SK-N-SH (cell line): ENCODE results near the gene CLASP1. TPM values are rescaled to one million over a fixed set of nuclear protein-coding genes. Genes with fewer than 3 reads are reported as not detected.

ENCODE experiments used
- CTCF ChIA-PET: fragments of 300-600, 350-600 bp; formaldehyde crosslinking; extraction: SDS; loops from one replicate; lab custom pipeline; 2021; lab: Yijun Ruan, JAX
- POLR2A ChIA-PET: fragments of 350-600 bp; sonication (Branson Sonifier 250); formaldehyde crosslinking; extraction: SDS; loops from one replicate; lab custom pipeline; 2020; ENCODE audit warnings: antibody characterized with exemption, inconsistent platforms; lab: Yijun Ruan, JAX
- DNase-seq: peaks from one replicate; pipeline ENCODE4 v3.0.0; 2012
- H2AFZ ChIP-seq: fragments of 200-600 bp; sonication (generic); 2 replicates; pipeline ENCODE4 v1.8.1; 2016; ENCODE audit warnings: antibody characterized with exemption, mild to moderate bottlenecking, low read depth
- H3F3A ChIP-seq: fragments of 200-600 bp; sonication (generic); replicated peaks from 2 replicates; pipeline ENCODE3; 2016; ENCODE audit warnings: antibody characterized with exemption, mild to moderate bottlenecking; ENCODE audit not compliant: insufficient read depth
- H3K27ac ChIP-seq, 2 experiments: fragments of 200-500 bp in 1 of 2; fragments of 200-600 bp in 1 of 2; sonication (Bioruptor generic) in 1 of 2; sonication (generic), shearing (Covaris generic) in 1 of 2; 2 replicates each; pipeline versions ENCODE4 v1.5.1 to v1.6.1; 2014 to 2016; ENCODE audit warnings: low read depth in 2 of 2, inconsistent platforms in 1 of 2, low read length in 1 of 2, mild to moderate bottlenecking in 1 of 2, mixed read lengths in 1 of 2
- H3K27me3 ChIP-seq: fragments of 200-600 bp; sonication (generic), shearing (Covaris generic); 2 replicates; pipeline ENCODE4 v1.6.1; 2016; ENCODE audit warnings: mixed run types; ENCODE audit not compliant: insufficient read depth
- H3K36me3 ChIP-seq, 2 experiments: fragments of 200-500 bp in 1 of 2; fragments of 200-600 bp in 1 of 2; sonication (Bioruptor generic) in 1 of 2; sonication (generic) in 1 of 2; replicated peaks in 1 of 2; 2 replicates each; pipeline versions ENCODE3 to v1.5.1; 2014 to 2016; ENCODE audit warnings: low read length in 1 of 2, mild to moderate bottlenecking in 1 of 2; ENCODE audit not compliant: insufficient read depth in 2 of 2, control insufficient read depth in 1 of 2
- H3K4me1 ChIP-seq, 2 experiments: fragments of 200-500 bp in 1 of 2; fragments of 200-600 bp in 1 of 2; sonication (Bioruptor generic) in 1 of 2; sonication (generic), shearing (Covaris generic) in 1 of 2; 2 replicates each; pipeline versions ENCODE4 v1.5.1 to v1.6.1; 2014 to 2016; ENCODE audit warnings: low read depth in 1 of 2, low read length in 1 of 2, mixed run types in 1 of 2; ENCODE audit not compliant: insufficient read depth in 2 of 2, control insufficient read depth in 1 of 2
- H3K4me2 ChIP-seq: fragments of 200-600 bp; sonication (generic), shearing (Covaris generic); 2 replicates; pipeline ENCODE4 v1.6.1; 2017; ENCODE audit warnings: mixed run types
- H3K4me3 ChIP-seq, 2 experiments: fragments of 200-500 bp in 1 of 2; fragments of 200-600 bp in 1 of 2; sonication (Bioruptor generic) in 1 of 2; sonication (generic), shearing (Covaris generic) in 1 of 2; 2 replicates each; pipeline versions ENCODE4 v1.5.1 to v1.8.1; 2014 to 2016; ENCODE audit warnings: low read depth in 2 of 2, inconsistent platforms in 1 of 2, low read length in 1 of 2, mild to moderate bottlenecking in 1 of 2, mixed read lengths in 1 of 2, moderate library complexity in 1 of 2
- H3K79me2 ChIP-seq: fragments of 200-600 bp; sonication (generic); 2 replicates; pipeline ENCODE4 v1.8.1; 2017; ENCODE audit warnings: mild to moderate bottlenecking; ENCODE audit not compliant: insufficient read depth
- H3K9ac ChIP-seq: fragments of 200-600 bp; sonication (generic); 2 replicates; pipeline ENCODE4 v1.6.1; 2017; ENCODE audit warnings: mixed run types
- H3K9me2 ChIP-seq: fragments of 200-600 bp; sonication (generic); 2 replicates; pipeline ENCODE4 v1.6.1; 2017; ENCODE audit warnings: mixed run types
- H3K9me3 ChIP-seq: fragments of 200-600 bp; sonication (generic); 2 replicates; pipeline ENCODE4 v1.6.1; 2017; ENCODE audit warnings: mixed run types, mild to moderate bottlenecking, moderate library complexity
- H4K20me1 ChIP-seq: fragments of 200-600 bp; sonication (generic); 2 replicates; pipeline ENCODE4 v1.6.1; 2017; ENCODE audit warnings: mild to moderate bottlenecking, mixed run types; ENCODE audit not compliant: insufficient read depth
- CHD2 ChIP-seq: fragments of 150-350 bp; IDR thresholded peaks from 2 replicates; pipeline ENCODE4 v1.6.1; 2018; ENCODE audit warnings: low read length; ENCODE audit not compliant: partially characterized antibody
- EP300 ChIP-seq, 2 experiments: IDR thresholded peaks; 2 replicates each; pipeline versions ENCODE4 v1.4.0 to v1.6.1; 2012; ENCODE audit warnings: borderline replicate concordance in 1 of 2, low read depth in 1 of 2, low read length in 1 of 2
- EZH2phosphoT487 ChIP-seq: fragments of 200-600 bp; sonication (generic); IDR thresholded peaks from 2 replicates; pipeline ENCODE4 v1.6.1; 2017; ENCODE audit warnings: low read depth, mixed run types, mild to moderate bottlenecking, antibody characterized with exemption, moderate library complexity, borderline replicate concordance
- FOSL2 ChIP-seq: IDR thresholded peaks from 2 replicates; pipeline ENCODE4 v1.4.0; 2012; ENCODE audit warnings: low read depth, mild to moderate bottlenecking, moderate library complexity, borderline replicate concordance
- FOXM1 ChIP-seq: IDR thresholded peaks from 2 replicates; pipeline ENCODE4 v1.4.0; 2012; ENCODE audit warnings: low read depth, mild to moderate bottlenecking
- GABPA ChIP-seq: IDR thresholded peaks from 2 replicates; pipeline ENCODE4 v1.4.0; 2012; ENCODE audit warnings: low read depth, mild to moderate bottlenecking
- GATA2 ChIP-seq: sonication (generic); formaldehyde crosslinking; IDR thresholded peaks from 2 replicates; pipeline ENCODE4 v1.5.0; 2020; ENCODE audit warnings: mild to moderate bottlenecking, missing genetic modification reagents
- MEF2A ChIP-seq: IDR thresholded peaks from 2 replicates; pipeline ENCODE4 v1.4.0; 2012; ENCODE audit warnings: low read depth, borderline replicate concordance
- NFIC ChIP-seq: IDR thresholded peaks from 2 replicates; pipeline ENCODE4 v1.4.0; 2012; ENCODE audit warnings: borderline replicate concordance
- POLR2AphosphoS5 ChIP-seq: IDR thresholded peaks from 2 replicates; pipeline ENCODE4 v1.6.1; 2012; ENCODE audit warnings: low read depth, low read length
- RCOR1 ChIP-seq: fragments of 150-350 bp; IDR thresholded peaks from 2 replicates; pipeline ENCODE4 v1.6.1; 2017; ENCODE audit warnings: antibody characterized with exemption, low read length
- RFX5 ChIP-seq: IDR thresholded peaks from 2 replicates; pipeline ENCODE4 v1.6.1; 2012; ENCODE audit warnings: mild to moderate bottlenecking, improper control_type of control experiment, low read length
- SIN3A ChIP-seq: IDR thresholded peaks from 2 replicates; pipeline ENCODE4 v1.6.1; 2012; ENCODE audit warnings: low read depth, mild to moderate bottlenecking, low read length, moderate library complexity, borderline replicate concordance
- SMC3 ChIP-seq: IDR thresholded peaks from 2 replicates; pipeline ENCODE4 v1.6.1; 2012; ENCODE audit warnings: low read depth, low read length, improper control_type of control experiment
- TAF1 ChIP-seq: IDR thresholded peaks from 2 replicates; pipeline ENCODE4 v1.6.1; 2012; ENCODE audit warnings: low read depth, mild to moderate bottlenecking, low read length, moderate library complexity, borderline replicate concordance
- TEAD4 ChIP-seq: IDR thresholded peaks from 2 replicates; pipeline ENCODE4 v1.4.0; 2012; ENCODE audit warnings: mild to moderate bottlenecking, borderline replicate concordance; ENCODE audit not compliant: insufficient read depth
- YY1 ChIP-seq: IDR thresholded peaks from 2 replicates; pipeline ENCODE4 v1.4.0; 2012; ENCODE audit warnings: low read depth, mild to moderate bottlenecking
- WGBS: methylation state at CpG from one replicate; pipeline ENCODE4 v1.1.6; 2017; ENCODE audit warnings: low lambda C conversion rate; 5-methylcytosine and 5-hydroxymethylcytosine counted together
- polyA plus RNA-seq, 3 experiments: library from polyadenylated mRNA; depleted of rRNA; stranded (reverse); fragments of >200 nt; gene quantifications; 2 replicates each; pipeline ENCODE4 v1.2.3, GENCODE V29; 2012
- TF ChIP-seq, protein P1 (sequence below): fragments of 200-600 bp; sonication (generic); IDR thresholded peaks from 2 replicates; pipeline ENCODE4 v1.6.1; 2017; ENCODE audit warnings: antibody characterized with exemption, mild to moderate bottlenecking, moderate library complexity
- TF ChIP-seq, protein P2 (sequence below): fragments of 150-350 bp; IDR thresholded peaks from 2 replicates; pipeline ENCODE4 v1.6.1; 2017; ENCODE audit warnings: antibody characterized with exemption, low read length, low read depth, borderline replicate concordance

Gene CLASP1
- polyA plus RNA-seq, 1 of the 3 experiments (the other 2 are of a cell fraction) = 4.9 TPM

DNA sequence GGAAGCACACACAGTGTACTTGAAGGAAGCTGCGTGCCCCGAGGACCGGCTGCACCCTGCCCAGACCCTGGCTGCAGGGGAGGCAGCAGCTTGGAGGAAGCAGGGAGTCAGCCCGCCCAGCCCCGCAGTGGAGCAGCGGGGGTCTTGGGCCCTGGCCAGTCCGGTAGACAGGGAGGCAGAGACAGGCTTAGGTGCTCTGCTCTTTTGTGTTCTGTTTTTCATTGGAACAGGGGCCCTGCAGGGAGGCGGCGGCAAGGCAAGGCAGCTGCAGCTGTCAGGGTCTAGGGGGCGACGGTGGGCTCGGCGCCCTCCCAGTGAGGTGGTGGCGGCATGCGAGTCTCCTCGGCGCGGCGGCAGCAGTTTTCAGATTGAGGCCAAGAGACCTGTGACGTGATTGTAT, 311.0 kb downstream of the CLASP1 start:
- no peak for DNase-seq
- no peaks in the 10 kb centered on the region for H3K9me3 ChIP-seq
- no peaks in the 10 kb centered on the region for H3K9me2 ChIP-seq
- TF ChIP-seq, protein P1, sequence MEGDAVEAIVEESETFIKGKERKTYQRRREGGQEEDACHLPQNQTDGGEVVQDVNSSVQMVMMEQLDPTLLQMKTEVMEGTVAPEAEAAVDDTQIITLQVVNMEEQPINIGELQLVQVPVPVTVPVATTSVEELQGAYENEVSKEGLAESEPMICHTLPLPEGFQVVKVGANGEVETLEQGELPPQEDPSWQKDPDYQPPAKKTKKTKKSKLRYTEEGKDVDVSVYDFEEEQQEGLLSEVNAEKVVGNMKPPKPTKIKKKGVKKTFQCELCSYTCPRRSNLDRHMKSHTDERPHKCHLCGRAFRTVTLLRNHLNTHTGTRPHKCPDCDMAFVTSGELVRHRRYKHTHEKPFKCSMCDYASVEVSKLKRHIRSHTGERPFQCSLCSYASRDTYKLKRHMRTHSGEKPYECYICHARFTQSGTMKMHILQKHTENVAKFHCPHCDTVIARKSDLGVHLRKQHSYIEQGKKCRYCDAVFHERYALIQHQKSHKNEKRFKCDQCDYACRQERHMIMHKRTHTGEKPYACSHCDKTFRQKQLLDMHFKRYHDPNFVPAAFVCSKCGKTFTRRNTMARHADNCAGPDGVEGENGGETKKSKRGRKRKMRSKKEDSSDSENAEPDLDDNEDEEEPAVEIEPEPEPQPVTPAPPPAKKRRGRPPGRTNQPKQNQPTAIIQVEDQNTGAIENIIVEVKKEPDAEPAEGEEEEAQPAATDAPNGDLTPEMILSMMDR = 0 out of 2 replicates have a peak, but pooled peaks have one; percentile 8
- no peak for TF ChIP-seq EZH2phosphoT487
- CTCF ChIA-PET = interaction anchor here (1.5 to 3.5 kb wide), 2 partner anchors 18 to 243 kb away, joined by 5 to 23 read pairs; no protein-coding TSS in a partner anchor
- no peaks in the 10 kb centered on the region for H4K20me1 ChIP-seq
- H3K4me3 ChIP-seq = no peak overlapping the region
- no peaks in the 10 kb centered on the region for H3F3A ChIP-seq
- H3K4me2 ChIP-seq = no peak overlapping the region
- no peak overlapping the region for H3K9ac ChIP-seq
- H3K27ac ChIP-seq = no peak overlapping the region
- H3K36me3 ChIP-seq = peaks cover 4 to 27% of the 10 kb centered on the region in 2 experiments
- 94% methylated on average over 15 of the region's 20 CpGs for WGBS
- H3K4me1 ChIP-seq = no peaks in the 10 kb centered on the region; a peak in 1 of 4 replicates
- POLR2A ChIA-PET = no interaction called here
- H3K79me2 ChIP-seq = no peaks in the 10 kb centered on the region
- no peak overlapping the region for H2AFZ ChIP-seq
- no peaks in the 10 kb centered on the region for H3K27me3 ChIP-seq

DNA sequence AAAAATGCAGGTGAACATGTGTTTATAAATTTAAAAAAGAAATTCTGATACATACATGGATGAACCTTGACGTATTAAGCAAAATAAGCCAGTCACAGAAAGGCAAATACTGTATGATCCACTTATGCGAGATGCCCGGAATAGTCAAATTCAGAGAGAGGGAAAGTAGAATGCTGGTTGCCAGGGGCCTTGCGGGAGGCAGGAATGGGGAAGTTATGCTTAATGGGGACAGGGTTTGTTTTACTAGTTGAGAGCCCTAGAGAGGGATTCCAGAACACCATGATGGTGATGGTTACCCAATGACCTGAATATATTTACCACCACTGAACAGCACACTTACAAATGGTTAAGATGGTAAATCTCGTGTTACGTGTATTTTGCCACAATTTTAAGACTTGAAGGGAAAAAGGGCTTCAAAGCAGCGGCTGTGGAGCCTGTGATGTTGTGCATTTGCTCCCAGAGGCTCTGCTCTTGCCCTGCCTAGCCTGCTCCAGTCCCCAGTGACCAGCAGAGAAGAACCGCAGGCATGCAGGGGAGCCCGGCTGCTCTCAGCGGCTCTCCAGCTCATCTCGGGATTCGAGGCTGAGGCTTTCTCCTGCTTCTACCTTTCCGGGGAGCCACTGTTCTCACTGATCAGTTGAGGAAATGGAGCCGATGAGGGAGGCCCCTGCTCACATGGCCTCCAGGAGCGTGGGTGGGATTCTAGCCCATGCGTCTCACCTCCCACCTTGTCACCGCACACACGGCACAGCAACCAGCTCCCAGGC, 312.6 kb downstream of the CLASP1 start:
- Histone ChIP-seq H3K9ac (no peak overlapping the region), H2AFZ (no peak overlapping the region), H4K20me1 (no peaks in the 10 kb centered on the region), H3F3A (no peaks in the 10 kb centered on the region), H3K36me3 (peaks cover 4 to 27% of the 10 kb centered on the region in 2 experiments), H3K79me2 (no peaks in the 10 kb centered on the region), H3K27ac (no peak overlapping the region), H3K4me1 (no peaks in the 10 kb centered on the region; a peak in 1 of 4 replicates)
- DNase-seq = no peak
- POLR2A ChIA-PET = no interaction called here
- no peak for TF ChIP-seq GATA2 (CRISPR knock-in tag)
- no peak for TF ChIP-seq YY1
- no peak for TF ChIP-seq MEF2A
- no peak for TF ChIP-seq FOXM1
- TF ChIP-seq SIN3A = no peak
- TF ChIP-seq RCOR1 = no peak
- TF ChIP-seq GABPA = no peak
- TF ChIP-seq POLR2AphosphoS5 = no peak
- no peak for TF ChIP-seq EP300 (IDR thresholded peaks at IDR 0.05; ENCODE audit: borderline replicate concordance in 1 of 2, low read depth in 1 of 2, low read length in 1 of 2)
- no peak for TF ChIP-seq NFIC
- TF ChIP-seq, protein P2, sequence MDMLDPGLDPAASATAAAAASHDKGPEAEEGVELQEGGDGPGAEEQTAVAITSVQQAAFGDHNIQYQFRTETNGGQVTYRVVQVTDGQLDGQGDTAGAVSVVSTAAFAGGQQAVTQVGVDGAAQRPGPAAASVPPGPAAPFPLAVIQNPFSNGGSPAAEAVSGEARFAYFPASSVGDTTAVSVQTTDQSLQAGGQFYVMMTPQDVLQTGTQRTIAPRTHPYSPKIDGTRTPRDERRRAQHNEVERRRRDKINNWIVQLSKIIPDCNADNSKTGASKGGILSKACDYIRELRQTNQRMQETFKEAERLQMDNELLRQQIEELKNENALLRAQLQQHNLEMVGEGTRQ = no peak
- TF ChIP-seq RFX5 = no peak
- no peak for TF ChIP-seq CHD2
- no peak for TF ChIP-seq SMC3
- no peak for TF ChIP-seq TEAD4
- no peak for TF ChIP-seq EZH2phosphoT487
- TF ChIP-seq TAF1 = no peak
- TF ChIP-seq FOSL2 = no peak
- TF ChIP-seq, all 33 proteins: peak for 0
- CTCF ChIA-PET = interaction anchor here (3.5 kb wide), 1 partner anchor 20 kb away, joined by 23 read pairs; no protein-coding TSS in a partner anchor
- H3K9me3 ChIP-seq = no peaks in the 10 kb centered on the region
- H3K9me2 ChIP-seq = no peaks in the 10 kb centered on the region
- H3K4me3 ChIP-seq = no peak overlapping the region
- WGBS = 98% methylated on average over 13 of the region's 18 CpGs
- no peak overlapping the region for H3K4me2 ChIP-seq
- no peaks in the 10 kb centered on the region for H3K27me3 ChIP-seq
